ENCODE results near the gene COL7A1.

COL7A1 gene

GRCh38 chr3:48595075-48595525 is at the start of gene COL7A1:
Gene COL7A1, minus strand, starts transcription at chr3:48595329. Its CDS starts 170 bp downstream, at chr3:48595159.
- no peak for DNase-seq

- DNase-seq = no peak
Observed at GRCh38 chr3:48642605-48643004, 47.5 kb upstream of the COL7A1 start.

- no peak for DNase-seq
Observed at GRCh38 chr3:48641396-48641795, 46.3 kb upstream of the COL7A1 start.

- DNase-seq = no peak
Observed at GRCh38 chr3:48639944-48640606, 44.9 kb upstream of the COL7A1 start.

GRCh38 chr3:48637305-48637704 is 42.2 kb upstream of the COL7A1 start:
- DNase-seq = no peak

GRCh38 chr3:48636149-48636655 is 41.1 kb upstream of the COL7A1 start:
- DNase-seq = no peak

GRCh38 chr3:48635222-48636021 is 40.3 kb upstream of the COL7A1 start, which contains the start of gene SLC26A6:
Gene SLC26A6, minus strand, starts transcription at chr3:48635461. Its CDS starts 68 bp downstream, at chr3:48635393.
- DNase-seq = peak; percentile 84

GRCh38 chr3:48634661-48635221 is 39.6 kb upstream of the COL7A1 start:
- DNase-seq = peak; percentile 28

GRCh38 chr3:48633743-48634142 is 38.6 kb upstream of the COL7A1 start:
- DNase-seq = no peak

- no peak for DNase-seq
Observed at GRCh38 chr3:48633256-48633655, 38.1 kb upstream of the COL7A1 start.

GRCh38 chr3:48631516-48632448 is 36.7 kb upstream of the COL7A1 start:
- DNase-seq = no peak

- DNase-seq = no peak
Observed at GRCh38 chr3:48630833-48631232, 35.7 kb upstream of the COL7A1 start.

GRCh38 chr3:48630407-48630806 is 35.3 kb upstream of the COL7A1 start:
- DNase-seq = no peak

- DNase-seq = no peak
Observed at GRCh38 chr3:48629894-48630293, 34.8 kb upstream of the COL7A1 start.

- no peak for DNase-seq
Observed at GRCh38 chr3:48628277-48629017, 33.3 kb upstream of the COL7A1 start.

- no peak for DNase-seq
Observed at GRCh38 chr3:48625600-48625999, 30.5 kb upstream of the COL7A1 start.

- DNase-seq = no peak
Observed at GRCh38 chr3:48624767-48625166, 29.6 kb upstream of the COL7A1 start.

GRCh38 chr3:48623851-48624547 is 28.9 kb upstream of the COL7A1 start:
- no peak for DNase-seq

- no peak for DNase-seq
Observed at GRCh38 chr3:48621461-48621869, 26.3 kb upstream of the COL7A1 start, which contains the start of gene TMEM89. Gene TMEM89, minus strand, starts transcription at chr3:48621769. Its CDS starts 13 bp downstream, at chr3:48621756.

GRCh38 chr3:48619541-48620524 is 24.7 kb upstream of the COL7A1 start:
- DNase-seq = no peak

Measured in activated CD4-positive, alpha-beta T cell treated with anti-CD3 and anti-CD28 coated beads for 1 hour (primary cell).